ENCODE results near the gene S100A7A. TPM values are rescaled to one million over a fixed set of nuclear protein-coding genes. Genes with fewer than 3 reads are reported as not detected.
A peak's percentile ranks its signal among the peaks of the same experiment; 100 is the strongest.

S100A7A gene
- total and polyA plus RNA-seq, 2 of the 8 experiments (the other 6 are each of a cell fraction or from before 2014, with no cell fraction given): not detected

DNA sequence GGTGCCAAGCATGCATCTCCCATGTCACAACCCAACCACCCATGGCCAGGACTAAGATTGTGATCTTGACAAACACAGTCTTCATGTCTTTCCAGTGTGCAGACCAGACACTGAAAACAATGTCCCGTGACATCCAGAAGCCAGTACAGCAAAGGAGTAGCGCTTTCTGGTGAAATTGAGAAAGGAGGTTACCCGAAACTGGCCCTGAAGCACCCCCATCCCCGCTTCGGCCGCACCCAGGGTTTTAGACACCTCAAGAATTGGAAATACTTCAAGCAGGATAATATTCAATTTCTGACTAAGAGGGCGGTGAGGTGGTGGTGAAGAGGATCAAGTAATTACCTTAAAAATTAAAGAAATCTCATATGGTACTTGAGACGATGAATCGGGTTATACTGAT lies 14.9 kb upstream of the S100A7A start:
- no peak overlapping the region for H3K4me2 ChIP-seq (ENCODE audit: insufficient read depth in 1 of 2, low read depth in 2 of 2, low read length in 2 of 2)
- H3K56ac ChIP-seq (replicated peaks; ENCODE audit: insufficient read length, low read depth, low read length): no peak overlapping the region
- H4K20me1 ChIP-seq (replicated peaks in 1 of 2; ENCODE audit: control insufficient read depth in 1 of 2, insufficient read depth in 2 of 2, low read length in 2 of 2): no peaks in the 10 kb centered on the region
- no peaks in the 10 kb centered on the region for H3K36me3 ChIP-seq (ENCODE audit: control insufficient read depth in 2 of 4, insufficient read depth in 4 of 4, low read length in 3 of 4)
- no peak overlapping the region for H3K18ac ChIP-seq (ENCODE audit: extremely low read depth, low read length)
- no peak overlapping the region for H2BK15ac ChIP-seq (ENCODE audit: low read length)
- H3K27ac ChIP-seq (ENCODE audit: low read depth, low read length): no peak overlapping the region
- H3K79me2 ChIP-seq (ENCODE audit: control insufficient read depth in 1 of 2, insufficient read depth in 2 of 2, low read length in 2 of 2): no peaks in the 10 kb centered on the region
- H4K8ac ChIP-seq (ENCODE audit: extremely low read depth, insufficient read depth, low read length): no peak overlapping the region
- no peak overlapping the region for H3K4me3 ChIP-seq (ENCODE audit: extremely low read depth in 1 of 4, insufficient read depth in 2 of 4, low read depth in 3 of 4, low read length in 4 of 4)
- no peaks in the 10 kb centered on the region for H3K23me2 ChIP-seq (ENCODE audit: low read depth, low read length)
- H3K14ac ChIP-seq (ENCODE audit: insufficient read length): no peak overlapping the region
- no peak overlapping the region for H2BK5ac ChIP-seq (ENCODE audit: low read depth, low read length)
- H2AK5ac ChIP-seq (ENCODE audit: low read depth, low read length): no peak overlapping the region
- no peak overlapping the region for H3K23ac ChIP-seq (ENCODE audit: insufficient read length)
- H4K5ac ChIP-seq (ENCODE audit: insufficient read length, low read depth, low read length): no peak overlapping the region
- H2AFZ ChIP-seq (ENCODE audit: low read length): no peak overlapping the region
- H4K91ac ChIP-seq (replicated peaks; ENCODE audit: insufficient read length, low read length): no peak overlapping the region
- DNase-seq (ENCODE audit: low read depth in 1 of 2, low spot score in 2 of 2) (peak in 1 of 2 experiments; percentile 19), FAIRE-seq (no peak)
- no peaks in the 10 kb centered on the region for H3K79me1 ChIP-seq (ENCODE audit: low read depth, low read length)
- ChIA-PET CTCF (ENCODE audit: partially characterized antibody) (interaction anchor here (4.7 kb wide), 1 partner anchor 47 kb away, joined by 50 read pairs; no protein-coding TSS in a partner anchor), POLR2A (ENCODE audit: partially characterized antibody) (no interaction called here)
- WGBS, 2 experiments (ENCODE audit: extremely low coverage in 1 of 2, insufficient coverage in 1 of 2, insufficient read length in 1 of 2, insufficient replicate concordance in 2 of 2, low coverage in 1 of 2, low lambda C conversion rate in 2 of 2, missing lambda C conversion rate in 1 of 2): 90% methylated on average over 9 of the region's 9 CpGs; no CpG with 5 or more reads in 1 of the 2 experiments
- peaks cover 0 to 11% (median 8%) of the 10 kb centered on the region in 4 experiments; a peak in 6 of 7 replicates for H3K27me3 ChIP-seq (replicated peaks in 1 of 4; ENCODE audit: control insufficient read depth in 3 of 4, extremely low read depth in 1 of 4, insufficient read depth in 3 of 4, low read length in 3 of 4)
- no peak overlapping the region for H2BK120ac ChIP-seq (replicated peaks; ENCODE audit: low read depth, low read length)
- no peak overlapping the region for H2BK20ac ChIP-seq (ENCODE audit: low read length)
- peaks cover 2 to 3% of the 10 kb centered on the region in 2 experiments; a peak in 1 of 4 replicates for H3K9me3 ChIP-seq (ENCODE audit: insufficient read depth in 2 of 2, low read depth in 1 of 2, low read length in 1 of 2)
- H3K4ac ChIP-seq (replicated peaks; ENCODE audit: insufficient read length, low read depth, low read length): no peak overlapping the region
- no peak overlapping the region for H2BK12ac ChIP-seq (ENCODE audit: low read depth, low read length)
- no peak overlapping the region for H3K9ac ChIP-seq (replicated peaks in 1 of 4; ENCODE audit: extremely low read depth in 1 of 4, low read depth in 3 of 4, low read length in 3 of 4)
- H3K4me1 ChIP-seq (replicated peaks in 1 of 4; ENCODE audit: control insufficient read depth in 3 of 4, insufficient read depth in 4 of 4, low read length in 3 of 4): no peaks in the 10 kb centered on the region; a peak in 1 of 7 replicates
